IPS-11a (cell line): Measurements from ENCODE around the gene TMEM59.
"Not testable (repeated sequence)": the region's sequence is repeated elsewhere in the genome, so short reads cannot be mapped to it uniquely, and the experiment has no call there.

ENCODE experiments used
- H3K4me3 ChIP-seq: one replicate; pipeline ENCODE4 v1.5.1; 2013; ENCODE audit warnings: low read depth, low read length, control low read depth

The TMEM59 gene

DNA sequence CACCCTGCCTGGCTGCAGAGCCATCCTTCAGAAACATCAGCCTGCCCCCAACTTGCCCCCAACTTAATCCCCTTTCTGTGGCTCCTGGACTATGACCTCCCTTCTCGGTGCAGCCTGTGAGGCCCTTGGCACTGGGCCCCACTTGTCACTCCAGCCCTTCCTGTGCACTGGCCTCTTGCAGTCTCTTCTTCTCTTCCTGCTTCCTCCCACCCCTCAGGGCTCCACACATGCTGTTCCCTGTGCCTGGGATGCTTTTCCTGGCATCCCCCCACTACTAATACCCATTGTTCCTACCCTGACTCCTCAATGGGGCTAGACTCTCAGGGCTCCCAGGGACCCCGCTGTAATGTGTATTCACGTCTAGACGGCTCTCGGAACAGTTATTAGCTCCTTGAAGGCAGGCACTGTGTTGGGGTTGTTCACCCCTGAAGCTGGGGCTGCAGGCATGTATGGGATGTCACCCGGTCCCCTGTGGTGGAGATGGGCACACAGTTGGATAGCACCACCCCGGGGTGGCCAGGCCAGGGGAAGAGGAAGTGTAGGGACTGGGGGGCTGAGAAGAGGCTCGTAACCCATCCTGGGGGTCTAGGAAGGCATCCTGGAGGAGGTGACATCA lies 39.5 kb downstream of the TMEM59 start:
- no peak overlapping the region for H3K4me3 ChIP-seq

DNA sequence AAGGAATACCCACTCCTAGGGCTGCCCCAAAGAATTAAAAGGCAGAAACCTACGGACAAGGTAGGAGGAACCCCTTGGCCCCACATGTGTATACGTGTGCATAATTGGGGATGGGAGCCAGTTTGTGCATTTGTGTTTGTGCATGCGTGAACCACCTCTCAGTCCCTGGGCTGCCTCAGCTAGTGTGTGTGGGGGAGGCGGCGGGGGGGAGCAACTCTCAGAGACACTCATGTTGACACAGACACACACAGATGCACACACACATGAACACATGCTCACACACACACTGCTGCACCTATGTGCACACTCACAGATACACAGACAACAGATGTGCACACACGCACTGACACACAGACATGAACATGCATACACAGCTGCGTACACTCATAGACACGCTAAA lies 40.1 kb downstream of the TMEM59 start:
- no peak overlapping the region for H3K4me3 ChIP-seq

DNA sequence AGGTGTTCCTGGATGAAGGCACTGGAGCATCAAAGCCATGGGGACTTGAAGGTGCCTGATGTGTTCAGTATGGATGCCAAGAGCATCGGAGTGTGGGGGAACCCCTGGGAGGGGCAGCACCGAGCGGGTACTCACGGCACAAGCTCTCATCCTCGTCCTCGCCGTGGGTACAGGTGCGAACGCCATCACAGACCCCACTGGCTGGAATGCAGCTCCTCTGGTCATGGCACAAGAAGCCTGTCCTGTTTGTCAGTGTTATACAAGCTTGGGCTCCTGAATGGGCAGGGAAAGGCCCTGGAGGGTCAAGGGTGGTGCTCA lies 41.0 kb downstream of the TMEM59 start:
- no peak overlapping the region for H3K4me3 ChIP-seq

DNA sequence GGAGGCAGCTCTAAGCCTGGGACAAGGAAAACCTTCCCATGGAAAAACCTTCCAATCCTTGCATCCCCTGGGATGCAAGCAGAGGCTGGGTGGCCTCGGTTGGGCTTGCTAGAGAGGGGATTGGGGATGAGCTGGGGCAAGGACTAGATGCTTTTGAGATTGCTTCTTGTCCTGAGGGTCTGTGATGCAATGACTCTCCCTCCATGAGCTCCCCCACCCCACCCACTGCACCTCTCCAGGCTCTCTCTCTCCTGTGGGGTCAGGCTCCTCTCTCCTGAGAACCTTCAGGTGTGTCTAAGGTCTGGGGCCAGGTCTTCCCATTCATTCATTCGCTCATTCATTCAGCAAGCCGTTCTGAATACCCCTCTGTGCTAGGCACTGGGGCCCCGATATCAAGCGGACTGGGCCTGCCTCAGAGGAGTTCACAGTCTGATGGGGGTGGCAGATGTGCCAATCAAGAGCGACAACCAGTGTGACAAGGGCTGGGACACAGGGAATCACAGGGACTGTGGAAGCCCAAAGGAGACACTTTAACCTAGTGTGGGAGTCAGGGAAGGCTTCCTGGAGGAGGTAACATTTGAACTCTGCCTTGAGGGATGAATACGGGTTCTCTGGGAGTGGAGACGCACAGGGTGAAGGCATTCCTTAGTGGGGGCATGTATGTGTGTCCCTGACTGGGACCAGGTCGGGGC lies 41.5 kb downstream of the TMEM59 start:
- no peak overlapping the region for H3K4me3 ChIP-seq

DNA sequence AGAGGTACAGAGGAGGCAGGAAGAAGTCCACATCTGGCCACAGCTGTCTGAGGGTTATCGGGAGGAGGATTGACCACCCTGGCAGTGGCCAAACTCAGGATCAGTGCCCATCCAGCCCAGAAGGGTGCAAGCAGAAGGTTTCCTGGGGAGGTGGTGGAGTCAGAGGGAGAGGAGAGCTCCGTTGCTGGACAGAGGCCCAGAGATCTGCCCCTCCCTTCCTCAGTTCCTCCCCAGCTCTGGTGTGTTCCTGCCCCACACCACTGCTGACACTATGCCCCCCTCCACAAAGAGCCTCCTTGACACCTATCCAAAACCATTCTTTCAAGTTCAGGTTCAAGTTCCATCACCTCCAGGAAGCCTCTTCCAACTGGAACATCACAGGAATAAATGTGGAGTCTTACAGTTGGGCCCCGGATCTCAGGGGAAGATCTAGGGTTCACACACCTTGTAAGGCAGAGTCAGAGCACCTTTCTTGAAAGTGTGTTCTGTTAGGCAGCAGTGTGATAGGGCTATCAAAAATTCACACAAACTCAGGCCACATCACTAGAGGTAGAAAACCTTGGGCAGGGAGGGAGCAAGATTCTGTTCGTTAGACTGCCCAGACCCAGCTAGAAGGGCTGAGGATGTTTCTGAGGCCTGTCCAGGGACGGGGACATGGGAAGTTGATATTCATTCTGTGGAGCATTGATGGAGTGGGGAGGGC lies 42.4 kb downstream of the TMEM59 start:
- H3K4me3 ChIP-seq = no peak overlapping the region

DNA sequence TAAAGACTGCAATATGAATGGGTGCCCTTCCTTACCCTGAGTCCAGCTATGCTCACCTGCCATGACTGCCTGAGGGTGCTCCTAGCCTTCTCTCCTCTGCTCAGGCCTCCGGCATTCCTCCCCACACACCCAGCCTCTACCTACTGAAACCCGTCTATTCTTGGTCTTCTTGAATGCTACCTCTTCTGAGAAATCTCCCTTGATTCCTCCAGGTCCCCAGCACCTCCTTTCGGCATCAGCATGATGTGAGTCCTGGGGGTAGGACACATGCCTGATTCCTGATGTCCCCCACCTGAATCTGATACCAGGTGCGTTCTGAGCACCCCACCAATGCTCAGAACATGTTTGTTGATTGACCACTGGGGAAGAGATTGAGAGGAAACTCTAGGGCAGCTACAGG lies 43.6 kb downstream of the TMEM59 start:
- no peak overlapping the region for H3K4me3 ChIP-seq

DNA sequence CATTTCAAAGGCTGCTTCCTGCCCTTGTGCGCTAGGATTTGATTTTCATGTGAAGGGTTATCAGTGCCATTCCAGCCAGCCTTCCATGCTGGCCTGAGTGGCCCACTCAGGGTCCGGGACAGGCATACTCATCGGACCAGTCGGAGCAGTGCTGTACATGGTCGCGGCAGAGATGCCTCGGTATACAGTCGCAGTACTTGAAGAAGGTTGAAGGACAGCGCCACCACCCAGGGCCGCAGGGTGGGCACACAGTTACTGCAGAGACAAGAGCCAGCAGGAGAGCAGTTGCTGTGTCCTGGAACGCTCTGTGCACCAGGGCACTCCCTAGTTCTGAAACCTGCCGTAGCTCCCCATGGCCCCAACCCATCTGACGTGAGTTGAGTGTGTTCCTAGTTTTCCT lies 44.1 kb downstream of the TMEM59 start:
- H3K4me3 ChIP-seq = no peak overlapping the region

DNA sequence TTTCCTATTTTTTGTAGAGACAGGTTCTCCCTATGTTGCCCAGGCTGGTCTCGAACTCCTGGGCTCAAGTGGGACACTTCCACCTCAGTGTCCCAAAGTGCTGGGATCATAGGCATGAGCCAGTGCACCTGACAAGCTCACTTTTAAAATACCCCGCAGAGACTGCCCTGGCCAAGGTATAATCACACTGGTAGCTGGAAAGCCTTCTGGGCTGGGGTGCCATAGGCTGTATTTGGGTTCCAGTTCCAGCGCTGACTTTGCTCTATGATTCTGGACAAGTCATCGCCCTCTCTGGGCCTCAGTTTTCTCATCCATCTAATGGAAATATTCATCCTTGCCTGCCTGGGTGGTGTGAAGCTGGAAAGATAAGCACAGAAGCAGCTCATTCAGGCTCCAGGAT lies 45.4 kb downstream of the TMEM59 start:
- H3K4me3 ChIP-seq = no peak overlapping the region

DNA sequence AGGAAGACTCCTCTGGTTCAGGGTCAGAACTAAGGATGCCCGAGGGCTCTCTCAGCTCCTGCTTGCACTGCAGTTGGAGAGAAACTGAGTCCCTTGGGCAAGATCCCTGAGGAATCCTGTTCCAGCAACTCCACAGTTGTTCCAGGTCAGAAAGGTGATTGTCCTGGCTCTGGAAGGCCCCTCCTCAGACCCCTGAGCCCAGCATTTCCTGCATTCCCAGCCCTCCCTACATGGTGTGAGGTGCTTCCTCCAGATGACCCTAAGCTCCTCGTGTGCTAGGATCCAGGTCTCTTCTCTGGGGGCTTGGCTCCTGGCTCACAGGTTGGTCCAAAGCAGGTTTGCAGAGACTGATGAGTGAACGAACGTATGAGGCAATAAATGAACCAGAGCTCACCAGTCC lies 46.5 kb downstream of the TMEM59 start:
- H3K4me3 ChIP-seq = no peak overlapping the region

DNA sequence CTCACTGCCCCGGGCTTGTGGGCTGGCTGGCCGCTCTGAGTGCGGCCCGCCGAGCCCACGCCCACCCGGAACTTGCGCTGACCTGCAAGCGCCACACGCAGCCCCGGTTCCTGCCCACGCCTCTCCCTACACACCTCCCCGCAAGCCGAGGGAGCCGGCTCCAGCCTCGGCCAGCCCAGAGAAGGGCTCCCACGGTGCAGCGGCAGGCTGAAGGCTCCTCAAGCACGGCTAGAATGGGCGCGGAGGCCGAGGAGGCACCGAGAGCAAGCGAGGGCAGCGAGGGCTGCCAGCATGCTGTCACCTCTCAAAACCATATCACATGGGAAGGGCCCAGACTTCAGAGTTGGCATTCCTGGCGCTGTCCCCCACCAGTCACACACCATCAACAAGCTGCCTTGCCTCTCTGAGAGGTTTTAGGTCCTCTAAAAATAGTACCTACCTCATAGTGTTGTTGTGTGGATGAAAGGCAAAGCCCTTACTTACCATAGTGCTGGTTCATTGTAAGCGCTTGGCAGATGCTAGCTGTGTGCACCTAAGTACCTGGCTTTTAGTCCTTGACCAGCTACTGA lies 48.4 kb downstream of the TMEM59 start:
- H3K4me3 ChIP-seq = no peak overlapping the region

DNA sequence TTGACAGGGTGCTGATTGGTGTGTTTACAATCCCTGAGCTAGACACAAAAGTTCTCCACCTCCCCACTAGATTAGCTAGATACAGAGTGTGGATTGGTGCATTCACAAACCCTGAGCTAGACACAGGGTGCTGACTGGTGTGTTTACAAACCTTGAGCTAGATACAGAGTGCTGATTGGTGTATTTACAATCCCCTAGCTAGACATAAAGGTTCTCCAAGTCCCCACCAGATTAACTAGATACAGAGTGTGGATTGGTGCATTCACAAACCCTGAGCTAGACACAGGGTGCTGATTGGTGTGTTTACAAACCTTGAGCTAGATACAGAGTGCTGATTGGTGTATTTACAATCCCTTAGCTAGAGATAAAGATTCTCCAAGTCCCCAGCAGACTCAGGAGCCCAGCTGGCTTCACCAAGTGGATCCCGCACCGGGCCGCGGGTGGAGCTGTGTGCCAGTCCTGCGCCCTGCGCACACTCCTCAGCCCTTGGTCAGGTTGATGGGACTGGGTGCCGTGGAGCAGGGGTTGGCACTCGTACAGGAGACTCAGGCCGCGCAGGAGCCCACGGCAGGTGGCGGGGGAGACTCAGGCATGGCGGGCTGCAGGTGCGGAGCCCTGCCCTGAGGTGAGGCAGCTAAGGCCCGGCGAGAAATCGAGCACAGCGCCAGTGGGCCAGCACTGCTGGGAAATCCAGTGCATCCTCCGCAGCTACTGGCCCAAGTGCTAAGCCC lies 49.1 kb downstream of the TMEM59 start:
- H3K4me3 ChIP-seq = not testable (repeated sequence)

DNA sequence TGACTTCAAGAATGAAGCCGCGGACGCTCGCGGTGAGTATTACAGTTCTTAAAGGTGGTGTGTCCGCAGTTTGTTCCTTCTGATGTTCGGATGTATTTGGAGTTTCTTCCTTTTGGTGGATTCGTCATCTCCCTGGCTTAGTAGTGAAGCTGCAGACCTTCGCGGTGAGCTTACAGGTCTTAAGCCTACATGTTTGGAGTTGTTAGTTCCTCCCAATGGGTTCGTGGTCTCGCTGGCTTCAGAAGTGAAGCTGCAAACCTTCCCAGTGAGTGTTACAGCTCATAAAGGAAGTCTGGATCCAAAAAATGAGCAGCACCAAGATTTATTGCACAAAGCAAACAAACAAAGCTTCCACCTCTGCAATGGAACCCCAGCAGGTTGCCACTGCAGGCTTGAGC lies 49.8 kb downstream of the TMEM59 start:
- no peak overlapping the region for H3K4me3 ChIP-seq

DNA sequence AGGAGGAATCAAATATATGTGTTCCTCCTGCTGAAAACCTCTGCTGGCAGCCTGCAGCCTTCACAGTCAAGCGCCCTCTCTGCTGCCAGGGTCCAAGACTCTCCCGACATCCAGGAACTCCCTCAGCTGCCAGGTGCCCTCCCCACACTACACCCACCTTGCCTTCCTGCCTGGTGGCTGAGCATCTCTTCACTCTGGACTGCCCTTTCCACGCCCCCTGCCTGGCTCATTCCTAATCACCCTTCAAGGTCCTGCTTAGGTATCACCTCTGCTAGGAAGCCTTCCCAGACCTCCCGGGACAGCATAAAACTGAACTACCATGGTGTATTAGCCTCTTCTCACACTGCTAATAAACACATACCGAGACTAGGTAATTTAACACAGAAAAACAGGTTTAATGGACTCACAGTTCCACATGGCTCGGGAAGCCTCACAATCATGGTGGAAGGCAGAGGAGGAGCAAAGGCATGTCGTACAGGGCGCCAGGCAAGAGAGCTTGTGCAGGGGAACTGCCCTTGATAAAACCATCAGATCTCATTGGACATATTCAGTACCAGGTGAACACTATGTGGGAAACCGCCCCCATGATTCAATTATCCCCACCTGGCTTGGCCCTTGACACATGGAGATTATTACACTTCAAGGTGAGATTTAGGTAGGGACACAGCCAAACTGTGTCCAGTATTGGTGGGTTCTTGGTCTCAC lies 50.3 kb downstream of the TMEM59 start:
- no peak overlapping the region for H3K4me3 ChIP-seq

DNA sequence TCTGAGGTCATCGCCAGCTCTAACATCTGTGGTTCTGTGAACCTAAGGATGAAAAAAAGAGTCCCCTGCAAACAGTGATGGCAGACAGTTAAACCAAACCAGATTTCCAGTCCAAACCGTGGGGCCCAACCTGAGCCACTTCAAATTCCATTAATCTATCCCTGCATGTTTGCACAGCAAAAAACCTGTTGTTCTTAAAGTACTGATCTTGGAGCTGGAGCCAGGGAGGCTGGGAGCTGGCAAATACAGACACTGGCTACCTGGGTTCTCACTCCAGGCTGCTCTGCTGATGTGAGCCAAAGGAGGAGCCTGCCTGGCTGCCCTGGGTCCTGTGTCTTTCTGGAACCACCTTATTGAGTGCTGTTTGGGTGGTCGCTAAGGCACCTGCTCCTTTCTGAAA lies 51.4 kb downstream of the TMEM59 start:
- H3K4me3 ChIP-seq = no peak overlapping the region

DNA sequence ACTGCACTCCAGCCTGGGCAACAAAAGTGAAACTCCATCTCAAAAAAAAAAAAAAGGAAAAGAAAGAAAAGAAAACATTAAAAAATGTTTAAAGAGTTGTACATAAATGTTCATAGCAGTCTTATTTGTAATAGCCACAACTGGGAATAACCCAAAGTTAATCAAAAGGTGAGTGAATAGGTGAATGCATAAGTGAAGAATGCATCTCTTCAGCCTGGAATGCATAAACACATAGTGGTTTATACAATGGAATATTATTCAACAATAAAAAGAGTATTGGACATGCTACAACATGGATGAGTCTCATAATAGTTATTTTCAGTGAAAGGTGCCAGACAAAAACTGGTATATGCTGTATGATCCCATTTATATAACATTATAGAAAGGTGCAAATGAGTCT lies 53.1 kb downstream of the TMEM59 start:
- no peak overlapping the region for H3K4me3 ChIP-seq

DNA sequence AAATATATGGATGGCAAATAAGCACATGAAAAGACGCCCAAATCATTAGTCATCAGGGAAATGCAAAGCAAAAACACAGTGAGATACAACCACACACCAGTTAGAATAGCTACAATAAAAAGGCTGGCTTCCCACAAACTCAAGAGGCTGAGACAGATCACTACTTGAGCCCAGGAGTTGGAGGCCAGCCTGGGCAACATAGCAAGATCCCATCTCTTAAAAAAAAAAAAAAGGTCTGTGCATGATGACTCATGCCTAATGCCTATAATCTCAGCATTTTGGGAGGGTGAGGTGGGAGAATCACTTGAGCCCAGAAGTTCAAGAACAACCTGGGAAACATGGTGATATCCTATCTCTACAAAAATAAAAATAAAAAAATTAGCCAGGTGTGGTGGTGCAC lies 54.8 kb downstream of the TMEM59 start:
- H3K4me3 ChIP-seq = no peak overlapping the region

DNA sequence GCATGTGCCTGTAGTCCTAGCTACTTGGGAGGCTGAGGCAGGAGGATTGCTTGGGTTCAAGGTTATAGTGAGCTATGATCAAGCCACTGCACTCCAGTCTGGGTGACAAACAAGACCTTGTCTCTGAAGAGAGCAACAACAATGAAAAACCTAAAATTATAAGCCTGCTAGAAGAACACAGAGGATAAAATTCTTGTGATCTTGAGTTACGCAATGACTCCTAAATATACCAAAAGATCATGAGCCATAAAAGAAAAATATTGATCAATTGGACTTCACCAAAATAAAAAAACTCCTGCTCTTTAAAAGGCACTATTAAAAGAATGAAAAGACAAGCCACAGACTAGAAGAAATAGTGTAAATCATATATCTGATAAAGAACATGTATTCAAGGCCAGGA lies 57.3 kb downstream of the TMEM59 start:
- no peak overlapping the region for H3K4me3 ChIP-seq

DNA sequence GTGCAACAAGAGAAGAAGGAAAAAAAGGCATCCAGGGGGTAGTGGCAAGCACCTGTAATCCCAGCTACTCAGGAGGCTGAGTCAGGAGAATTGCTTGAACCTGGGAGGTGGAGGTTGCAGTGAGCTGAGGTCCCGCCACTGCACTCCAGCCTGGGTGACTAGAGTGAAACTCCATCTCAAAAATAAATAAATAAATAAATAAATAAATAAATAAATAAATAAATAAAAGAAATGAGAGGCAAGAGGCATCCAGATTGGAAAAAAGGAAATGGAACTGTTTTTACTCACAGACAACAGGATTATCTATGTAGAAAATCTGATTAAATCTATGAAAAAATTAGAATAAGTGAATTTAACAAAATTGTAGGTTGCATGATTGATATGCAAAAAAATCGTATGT lies 58.5 kb downstream of the TMEM59 start:
- not testable (repeated sequence) for H3K4me3 ChIP-seq

DNA sequence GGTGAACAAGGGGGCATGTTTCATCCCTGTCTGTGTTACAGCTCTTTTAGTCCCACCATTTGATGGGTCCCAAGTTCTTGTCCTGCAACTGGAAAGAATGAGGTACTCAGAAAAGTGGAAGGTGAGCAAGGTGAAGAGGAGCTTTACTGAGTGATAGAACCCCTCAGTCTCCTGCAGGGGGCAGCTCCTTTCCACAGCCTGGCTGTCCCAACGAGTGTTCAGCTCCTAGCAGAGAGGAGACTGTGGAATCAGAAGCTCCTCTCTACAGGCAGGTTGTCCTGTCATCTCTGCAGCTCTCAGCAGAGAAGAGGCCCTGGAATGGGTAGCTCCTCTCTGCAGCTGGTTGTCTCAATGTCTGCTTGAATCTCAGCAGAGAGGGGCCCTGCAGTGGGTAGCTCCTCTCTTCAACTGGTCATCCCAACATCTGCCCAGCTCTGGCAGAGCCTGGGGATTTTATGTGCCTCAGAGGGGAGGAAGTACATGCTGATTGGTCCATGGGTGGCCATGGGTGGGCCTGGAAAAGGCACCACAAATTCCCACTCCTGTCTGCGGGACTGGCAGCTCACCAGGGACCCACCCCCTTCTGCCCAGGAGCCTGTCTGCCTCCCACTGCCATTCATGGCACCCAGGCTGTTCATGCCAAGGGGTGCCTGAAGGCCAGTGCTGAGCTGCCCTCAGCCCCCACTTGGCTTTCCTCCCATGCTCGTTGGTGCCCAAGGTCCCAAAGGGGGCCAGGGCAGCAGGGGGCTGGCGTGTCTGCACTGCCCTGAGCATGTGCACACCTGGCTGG lies 60.7 kb downstream of the TMEM59 start:
- H3K4me3 ChIP-seq = no peak overlapping the region

DNA sequence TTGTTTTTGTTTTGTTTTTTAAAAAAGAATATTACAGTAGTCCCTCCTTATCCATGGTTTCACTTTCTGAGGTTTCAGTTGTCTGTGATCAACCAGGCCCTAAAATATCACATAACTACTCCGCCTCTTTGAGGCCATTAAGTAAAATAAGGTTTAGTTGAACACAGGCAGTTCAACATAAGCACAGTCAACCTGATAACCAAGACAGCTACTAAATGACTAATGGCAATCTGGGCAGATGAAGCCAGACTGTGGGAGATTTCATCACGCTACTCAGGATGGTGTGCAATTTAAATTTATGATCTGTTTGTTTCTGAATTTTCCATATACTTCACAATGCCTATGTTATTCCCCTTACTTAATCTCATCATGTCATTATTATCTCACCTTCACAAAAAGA lies 65.1 kb downstream of the TMEM59 start:
- H3K4me3 ChIP-seq = no peak overlapping the region
